HEK293T (cell line): ENCODE results near the gene PAGR1.
A peak's percentile ranks its signal among the peaks of the same experiment; 100 is the strongest.

Source experiments
- ARNT ChIP-seq: fragments of 450-650 bp; IDR thresholded peaks from 2 replicates; pipeline ENCODE4 v1.6.1; 2017; ENCODE audit warnings: mild to moderate bottlenecking
- BHLHE40 ChIP-seq: fragments of 450-650 bp; IDR thresholded peaks from 2 replicates; pipeline ENCODE4 v1.6.1; 2016; ENCODE audit warnings: mild to moderate bottlenecking, moderate library complexity, borderline replicate concordance
- ELF4 ChIP-seq: fragments of 450-650 bp; IDR thresholded peaks from 2 replicates; pipeline ENCODE4 v1.6.1; 2017; ENCODE audit warnings: antibody characterized with exemption
- FOXA1 ChIP-seq: fragments of 450-650 bp; IDR thresholded peaks from 2 replicates; pipeline ENCODE4 v1.6.1; 2016; ENCODE audit warnings: mild to moderate bottlenecking
- FOXK2 ChIP-seq: fragments of 450-650 bp; IDR thresholded peaks from 2 replicates; pipeline ENCODE4 v1.6.1; 2016; ENCODE audit warnings: mild to moderate bottlenecking
- FOXM1 ChIP-seq: fragments of 450-650 bp; IDR thresholded peaks from 2 replicates; pipeline ENCODE4 v1.6.1; 2017; ENCODE audit warnings: mild to moderate bottlenecking, borderline replicate concordance
- HDGF ChIP-seq: fragments of 450-650 bp; IDR thresholded peaks from 2 replicates; pipeline ENCODE4 v1.6.1; 2017; ENCODE audit warnings: antibody characterized with exemption, borderline replicate concordance
- L3MBTL2 ChIP-seq: fragments of 450-650 bp; conservative IDR thresholded peaks from 2 replicates; pipeline ENCODE4 v1.6.1; 2016; ENCODE audit warnings: mild to moderate bottlenecking
- NFRKB ChIP-seq: fragments of 450-650 bp; IDR thresholded peaks from 2 replicates; pipeline ENCODE4 v1.6.1; 2016; ENCODE audit warnings: mild to moderate bottlenecking, moderate library complexity
- SP1 ChIP-seq: fragments of 450-650 bp; IDR thresholded peaks from 2 replicates; pipeline ENCODE4 v1.6.1; 2017
- SUZ12 ChIP-seq: fragments of 450-650 bp; IDR thresholded peaks from 2 replicates; pipeline ENCODE4 v1.6.1; 2016; ENCODE audit warnings: mild to moderate bottlenecking
- TARDBP ChIP-seq: fragments of 450-650 bp; IDR thresholded peaks from 2 replicates; pipeline ENCODE4 v1.6.1; 2016
- ZNF384 ChIP-seq: fragments of 450-650 bp; IDR thresholded peaks from 2 replicates; pipeline ENCODE4 v1.6.1; 2016
- TF ChIP-seq, protein P1 (sequence below): fragments of 450-650 bp; IDR thresholded peaks from 2 replicates; pipeline ENCODE4 v1.6.1; 2016

DNA sequence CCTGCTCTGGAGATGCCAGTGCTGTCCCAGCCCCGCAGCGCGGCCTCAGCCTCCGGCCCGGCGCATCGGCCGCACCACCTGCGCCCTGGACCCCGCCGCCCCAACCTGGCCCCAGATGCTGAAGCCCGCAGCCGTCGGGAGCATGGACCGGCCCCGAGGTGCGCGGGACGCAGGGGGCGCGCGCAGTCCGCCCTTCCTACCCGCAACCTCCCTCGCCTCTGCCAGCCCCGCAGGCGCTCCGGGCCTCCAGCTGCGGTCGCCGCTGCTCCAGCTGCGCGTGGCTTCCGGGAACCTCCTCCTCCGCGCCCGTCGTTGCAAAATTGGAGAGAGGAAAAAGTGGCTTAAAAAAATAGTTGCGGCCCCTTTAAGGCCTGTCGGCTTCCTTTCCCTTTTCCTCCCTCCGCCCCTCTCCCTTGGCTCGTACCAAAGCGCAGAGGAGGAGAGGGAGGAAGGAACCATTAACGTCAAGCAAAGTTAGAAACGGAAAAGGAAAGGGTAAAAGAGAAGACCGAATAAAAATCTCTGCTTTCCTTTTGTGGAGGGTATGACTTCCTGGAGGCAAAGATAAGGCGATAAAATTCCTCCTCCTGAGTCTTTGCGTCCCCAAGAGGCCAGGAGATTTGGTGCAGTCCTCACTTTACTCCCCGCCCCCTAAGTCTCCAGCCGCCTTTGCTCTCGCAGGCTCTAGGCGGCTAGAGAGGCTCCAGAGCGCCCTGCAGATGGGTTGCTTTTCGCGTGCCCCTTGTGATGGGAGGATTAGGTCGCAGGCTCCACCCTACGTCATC, 47.1 kb downstream of the PAGR1 start, which contains the start of gene CDIPT:
- TF ChIP-seq SP1 (no peak), BHLHE40 (peak; percentile 99), FOXM1 (peak; percentile 98), TARDBP (no peak), ELF4 (peak; percentile 86), ARNT (no peak; the same call in 1 of the 2 replicates), SUZ12 (no peak), L3MBTL2 (no peak), FOXA1 (no peak), FOXK2 (no peak), ZNF384 (no peak; the same call in 1 of the 2 replicates), HDGF (no peak), NFRKB (no peak)
- TF ChIP-seq, protein P1, sequence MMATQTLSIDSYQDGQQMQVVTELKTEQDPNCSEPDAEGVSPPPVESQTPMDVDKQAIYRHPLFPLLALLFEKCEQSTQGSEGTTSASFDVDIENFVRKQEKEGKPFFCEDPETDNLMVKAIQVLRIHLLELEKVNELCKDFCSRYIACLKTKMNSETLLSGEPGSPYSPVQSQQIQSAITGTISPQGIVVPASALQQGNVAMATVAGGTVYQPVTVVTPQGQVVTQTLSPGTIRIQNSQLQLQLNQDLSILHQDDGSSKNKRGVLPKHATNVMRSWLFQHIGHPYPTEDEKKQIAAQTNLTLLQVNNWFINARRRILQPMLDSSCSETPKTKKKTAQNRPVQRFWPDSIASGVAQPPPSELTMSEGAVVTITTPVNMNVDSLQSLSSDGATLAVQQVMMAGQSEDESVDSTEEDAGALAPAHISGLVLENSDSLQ, result no peak
